ENCODE data around the gene CELF6. TPM values are rescaled to one million over a fixed set of nuclear protein-coding genes. Genes with fewer than 3 reads are reported as not detected.

The CELF6 gene
- polyA plus RNA-seq, 1 donor from 2014 or later = 68.6 TPM

DNA sequence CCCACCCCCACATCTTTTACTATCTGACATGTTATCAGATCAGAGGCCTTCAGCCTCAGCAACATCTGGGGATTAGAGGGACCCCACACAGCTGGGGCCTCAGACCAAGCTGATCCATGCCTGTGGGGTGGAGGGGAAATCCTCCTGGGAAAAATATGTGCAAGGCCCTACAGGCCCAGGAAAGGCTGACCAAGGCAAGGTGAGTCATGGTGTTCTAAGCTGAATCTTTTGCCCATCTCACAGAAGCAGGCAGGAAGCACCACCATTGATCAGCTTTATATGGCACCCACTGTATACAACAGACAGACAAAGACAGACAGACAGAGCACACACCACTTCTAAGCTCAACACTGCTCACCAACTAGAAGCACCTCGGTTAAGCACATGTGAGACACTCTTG is 35.2 kb downstream of the CELF6 start:
- no peaks in the 10 kb centered on the region for H3K36me3 ChIP-seq (ENCODE audit: insufficient read depth, low read length)
- no peak overlapping the region for H3K4me3 ChIP-seq (ENCODE audit: low read length)
- H3F3A ChIP-seq (ENCODE audit: insufficient read depth, low read length, poor library complexity, severe bottlenecking) = no peaks in the 10 kb centered on the region
- no peaks in the 10 kb centered on the region for H3K9me3 ChIP-seq (ENCODE audit: low read length)
- no peak overlapping the region for H2AFZ ChIP-seq (ENCODE audit: low read depth, low read length)
- TF ChIP-seq SMC3 (conservative IDR thresholded peaks at IDR 0.05; ENCODE audit: poor library complexity) = no peak
- TF ChIP-seq, protein P1, sequence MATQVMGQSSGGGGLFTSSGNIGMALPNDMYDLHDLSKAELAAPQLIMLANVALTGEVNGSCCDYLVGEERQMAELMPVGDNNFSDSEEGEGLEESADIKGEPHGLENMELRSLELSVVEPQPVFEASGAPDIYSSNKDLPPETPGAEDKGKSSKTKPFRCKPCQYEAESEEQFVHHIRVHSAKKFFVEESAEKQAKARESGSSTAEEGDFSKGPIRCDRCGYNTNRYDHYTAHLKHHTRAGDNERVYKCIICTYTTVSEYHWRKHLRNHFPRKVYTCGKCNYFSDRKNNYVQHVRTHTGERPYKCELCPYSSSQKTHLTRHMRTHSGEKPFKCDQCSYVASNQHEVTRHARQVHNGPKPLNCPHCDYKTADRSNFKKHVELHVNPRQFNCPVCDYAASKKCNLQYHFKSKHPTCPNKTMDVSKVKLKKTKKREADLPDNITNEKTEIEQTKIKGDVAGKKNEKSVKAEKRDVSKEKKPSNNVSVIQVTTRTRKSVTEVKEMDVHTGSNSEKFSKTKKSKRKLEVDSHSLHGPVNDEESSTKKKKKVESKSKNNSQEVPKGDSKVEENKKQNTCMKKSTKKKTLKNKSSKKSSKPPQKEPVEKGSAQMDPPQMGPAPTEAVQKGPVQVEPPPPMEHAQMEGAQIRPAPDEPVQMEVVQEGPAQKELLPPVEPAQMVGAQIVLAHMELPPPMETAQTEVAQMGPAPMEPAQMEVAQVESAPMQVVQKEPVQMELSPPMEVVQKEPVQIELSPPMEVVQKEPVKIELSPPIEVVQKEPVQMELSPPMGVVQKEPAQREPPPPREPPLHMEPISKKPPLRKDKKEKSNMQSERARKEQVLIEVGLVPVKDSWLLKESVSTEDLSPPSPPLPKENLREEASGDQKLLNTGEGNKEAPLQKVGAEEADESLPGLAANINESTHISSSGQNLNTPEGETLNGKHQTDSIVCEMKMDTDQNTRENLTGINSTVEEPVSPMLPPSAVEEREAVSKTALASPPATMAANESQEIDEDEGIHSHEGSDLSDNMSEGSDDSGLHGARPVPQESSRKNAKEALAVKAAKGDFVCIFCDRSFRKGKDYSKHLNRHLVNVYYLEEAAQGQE (IDR thresholded peaks at IDR 0.05; ENCODE audit: borderline replicate concordance) = no peak
- no peak for TF ChIP-seq POLR2AphosphoS5 (IDR thresholded peaks at IDR 0.05)
- TF ChIP-seq RAD21 (conservative IDR thresholded peaks at IDR 0.05) = no peak
- TF ChIP-seq TAF1 (IDR thresholded peaks at IDR 0.05; ENCODE audit: low read depth) = no peak
- no peak for TF ChIP-seq EP300 (conservative IDR thresholded peaks at IDR 0.05; ENCODE audit: poor library complexity, severe bottlenecking)
- TF ChIP-seq EZH2 (IDR thresholded peaks at IDR 0.05; ENCODE audit: borderline replicate concordance, insufficient read depth, low read length, poor library complexity, severe bottlenecking) = no peak
- no peaks in the 10 kb centered on the region for H3K9me2 ChIP-seq (ENCODE audit: insufficient read depth, low read length)
- H3K27ac ChIP-seq (ENCODE audit: low read length) = no peak overlapping the region
- H3K27me3 ChIP-seq (ENCODE audit: insufficient read depth, low read depth, low read length) = no peaks in the 10 kb centered on the region
- H3K4me2 ChIP-seq (ENCODE audit: low read length) = no peak overlapping the region
- no peaks in the 10 kb centered on the region for H3K79me2 ChIP-seq (replicated peaks; ENCODE audit: insufficient read depth, low read length)
- no peaks in the 10 kb centered on the region for H4K20me1 ChIP-seq (ENCODE audit: insufficient read depth)
- H3K9ac ChIP-seq (ENCODE audit: low read length) = no peak overlapping the region

DNA sequence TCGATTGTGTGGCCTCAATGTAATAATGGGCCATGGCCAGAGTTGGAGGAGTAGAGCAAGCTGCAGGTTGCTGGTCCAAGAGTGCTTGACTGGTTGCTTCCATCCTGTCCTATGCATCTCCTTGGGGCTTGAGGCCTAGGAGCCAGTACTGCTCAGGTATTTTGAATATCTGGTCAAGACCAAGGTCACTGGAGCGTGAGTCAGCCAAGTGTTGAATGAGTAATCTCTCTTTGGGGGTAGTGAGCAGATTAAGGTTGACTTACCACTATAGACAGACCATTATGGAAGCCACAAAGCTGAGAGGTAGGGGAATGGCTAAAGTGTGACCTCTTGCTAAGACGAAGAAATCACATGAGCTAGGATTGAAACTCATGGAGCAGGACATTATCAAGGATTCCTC is 38.2 kb downstream of the CELF6 start:
- Histone ChIP-seq H3K27me3 (ENCODE audit: insufficient read depth, low read depth, low read length) (no peaks in the 10 kb centered on the region), H3K4me2 (ENCODE audit: low read length) (no peak overlapping the region), H3K79me2 (replicated peaks; ENCODE audit: insufficient read depth, low read length) (no peaks in the 10 kb centered on the region), H2AFZ (ENCODE audit: low read depth, low read length) (no peak overlapping the region), H3K9me3 (ENCODE audit: low read length) (no peaks in the 10 kb centered on the region), H3K36me3 (ENCODE audit: insufficient read depth, low read length) (no peaks in the 10 kb centered on the region), H3K27ac (ENCODE audit: low read length) (no peak overlapping the region), H3K9me2 (ENCODE audit: insufficient read depth, low read length) (no peaks in the 10 kb centered on the region), H4K20me1 (ENCODE audit: insufficient read depth) (no peaks in the 10 kb centered on the region), H3K9ac (ENCODE audit: low read length) (no peak overlapping the region), H3K4me3 (ENCODE audit: low read length) (no peak overlapping the region), H3F3A (ENCODE audit: insufficient read depth, low read length, poor library complexity, severe bottlenecking) (no peaks in the 10 kb centered on the region)
- TF ChIP-seq, protein P1 (IDR thresholded peaks at IDR 0.05; ENCODE audit: borderline replicate concordance) = no peak
- no peak for TF ChIP-seq MXI1 (conservative IDR thresholded peaks at IDR 0.05; ENCODE audit: poor library complexity, severe bottlenecking)
- TF ChIP-seq SMC3 (conservative IDR thresholded peaks at IDR 0.05; ENCODE audit: poor library complexity) = no peak
- no peak for TF ChIP-seq EP300 (conservative IDR thresholded peaks at IDR 0.05; ENCODE audit: poor library complexity, severe bottlenecking)
- no peak for TF ChIP-seq TAF1 (IDR thresholded peaks at IDR 0.05; ENCODE audit: low read depth)
- TF ChIP-seq RAD21 (conservative IDR thresholded peaks at IDR 0.05) = no peak
- no peak for TF ChIP-seq POLR2AphosphoS5 (IDR thresholded peaks at IDR 0.05)
- no peak for TF ChIP-seq EZH2 (IDR thresholded peaks at IDR 0.05; ENCODE audit: borderline replicate concordance, insufficient read depth, low read length, poor library complexity, severe bottlenecking)
- TF ChIP-seq, protein P2, sequence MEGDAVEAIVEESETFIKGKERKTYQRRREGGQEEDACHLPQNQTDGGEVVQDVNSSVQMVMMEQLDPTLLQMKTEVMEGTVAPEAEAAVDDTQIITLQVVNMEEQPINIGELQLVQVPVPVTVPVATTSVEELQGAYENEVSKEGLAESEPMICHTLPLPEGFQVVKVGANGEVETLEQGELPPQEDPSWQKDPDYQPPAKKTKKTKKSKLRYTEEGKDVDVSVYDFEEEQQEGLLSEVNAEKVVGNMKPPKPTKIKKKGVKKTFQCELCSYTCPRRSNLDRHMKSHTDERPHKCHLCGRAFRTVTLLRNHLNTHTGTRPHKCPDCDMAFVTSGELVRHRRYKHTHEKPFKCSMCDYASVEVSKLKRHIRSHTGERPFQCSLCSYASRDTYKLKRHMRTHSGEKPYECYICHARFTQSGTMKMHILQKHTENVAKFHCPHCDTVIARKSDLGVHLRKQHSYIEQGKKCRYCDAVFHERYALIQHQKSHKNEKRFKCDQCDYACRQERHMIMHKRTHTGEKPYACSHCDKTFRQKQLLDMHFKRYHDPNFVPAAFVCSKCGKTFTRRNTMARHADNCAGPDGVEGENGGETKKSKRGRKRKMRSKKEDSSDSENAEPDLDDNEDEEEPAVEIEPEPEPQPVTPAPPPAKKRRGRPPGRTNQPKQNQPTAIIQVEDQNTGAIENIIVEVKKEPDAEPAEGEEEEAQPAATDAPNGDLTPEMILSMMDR (IDR thresholded peaks at IDR 0.05; ENCODE audit: poor library complexity, severe bottlenecking) = no peak
